Measurements from ENCODE around the gene BDKRB1.
"Not testable (repeated sequence)": the region's sequence is repeated elsewhere in the genome, so short reads cannot be mapped to it uniquely, and the experiment has no call there.

BDKRB1 gene

DNA sequence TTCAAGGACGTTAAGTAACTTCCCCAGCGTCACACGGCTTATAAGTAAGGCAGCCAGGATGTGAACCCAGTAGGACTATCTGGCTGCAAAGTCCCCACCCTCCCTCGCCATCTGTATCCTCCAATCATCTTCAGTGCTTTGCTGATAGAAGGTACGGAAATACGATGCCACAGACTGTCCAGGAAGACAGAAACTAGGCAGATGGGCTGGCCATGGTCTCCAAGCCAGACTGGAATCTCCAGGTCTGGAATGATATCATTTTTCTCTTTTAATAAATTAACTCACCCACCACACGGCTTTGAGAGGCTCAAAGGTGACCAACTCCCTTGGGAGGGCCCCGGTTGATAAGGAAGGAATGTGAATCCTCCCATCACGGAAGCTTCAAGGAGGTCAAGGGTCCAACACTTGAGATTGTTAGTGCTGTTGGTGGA is 16.3 kb upstream of the BDKRB1 start:
- TF ChIP-seq JUND (IDR thresholded peaks at IDR 0.05; ENCODE audit: low read depth): no peak
- in situ Hi-C loops (cut with HindIII; ENCODE audit: low pct_unique_long_range_greater_than_20kb, low sequenced_read_pairs): no loop called here
- no peak for DNase-seq (ENCODE audit: low read depth in 1 of 2, low spot score in 1 of 2)

- no peak for TF ChIP-seq JUND (IDR thresholded peaks at IDR 0.05; ENCODE audit: low read depth)
- no peak for DNase-seq (ENCODE audit: low read depth in 1 of 2, low spot score in 1 of 2)
- in situ Hi-C loops (cut with HindIII; ENCODE audit: low pct_unique_long_range_greater_than_20kb, low sequenced_read_pairs): no loop called here
These were observed 15.4 kb upstream of the BDKRB1 start for GRCh38 chr14:96240641-96241040.

GRCh38 chr14:96242126-96242525 is 13.9 kb upstream of the BDKRB1 start:
- in situ Hi-C loops (cut with HindIII; ENCODE audit: low pct_unique_long_range_greater_than_20kb, low sequenced_read_pairs): no loop called here
- no peak for TF ChIP-seq JUND (IDR thresholded peaks at IDR 0.05; ENCODE audit: low read depth)

GRCh38 chr14:96243785-96244184 is 12.2 kb upstream of the BDKRB1 start:
- in situ Hi-C loops (cut with HindIII; ENCODE audit: low pct_unique_long_range_greater_than_20kb, low sequenced_read_pairs): no loop called here
- no peak for TF ChIP-seq JUND (IDR thresholded peaks at IDR 0.05; ENCODE audit: low read depth)
- DNase-seq (ENCODE audit: low read depth in 1 of 2, low spot score in 1 of 2): no peak

More at GRCh38 chr14:96242126-96242525, 13.9 kb upstream of the BDKRB1 start:
- no peak for DNase-seq (ENCODE audit: low read depth in 1 of 2, low spot score in 1 of 2)

GRCh38 chr14:96245074-96245473 is 10.9 kb upstream of the BDKRB1 start:
- DNase-seq (ENCODE audit: low read depth in 1 of 2, low spot score in 1 of 2); in situ Hi-C loops (cut with HindIII; ENCODE audit: low pct_unique_long_range_greater_than_20kb, low sequenced_read_pairs): not testable (repeated sequence)

DNA sequence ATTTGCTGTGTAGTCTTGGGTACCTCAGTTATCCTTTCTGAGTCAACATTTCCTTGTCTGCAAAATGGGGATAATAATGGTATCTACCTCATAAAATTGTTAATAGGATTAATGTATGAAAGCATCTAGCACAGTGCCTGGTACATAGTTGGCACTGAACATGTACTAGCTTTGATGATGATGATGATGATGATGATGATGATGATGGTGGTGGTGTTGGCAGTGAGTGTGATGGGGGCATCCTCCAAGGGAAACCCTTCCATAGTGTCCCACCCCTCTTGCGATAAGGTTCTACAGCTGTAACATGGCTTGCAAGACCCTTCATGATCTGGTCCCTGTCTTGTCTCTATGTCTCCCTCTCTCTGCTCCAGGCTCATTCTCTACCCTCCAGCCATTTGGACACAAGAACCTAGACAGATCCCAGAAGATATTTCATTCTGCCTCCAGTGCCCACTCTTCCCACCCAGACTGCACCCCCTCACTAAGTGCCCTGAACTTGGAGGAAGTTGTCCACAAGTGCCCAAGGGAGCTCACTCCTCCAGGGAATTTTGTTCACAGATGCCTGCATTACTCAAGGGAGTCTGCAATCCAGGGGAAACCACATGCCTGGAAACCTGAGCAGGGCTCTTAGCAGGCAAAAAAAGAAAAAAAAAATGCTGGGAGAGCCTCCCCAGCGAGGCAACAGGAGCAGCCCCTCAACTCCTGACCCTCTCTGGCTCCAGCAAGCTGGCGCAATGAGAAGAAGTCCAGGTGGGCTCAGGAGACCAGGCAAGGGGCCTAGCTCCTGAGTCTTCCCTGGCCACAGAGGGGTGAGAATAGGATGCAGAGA is 10.1 kb upstream of the BDKRB1 start:
- no peak for DNase-seq (ENCODE audit: low read depth in 1 of 2, low spot score in 1 of 2)
- in situ Hi-C loops (cut with HindIII; ENCODE audit: low pct_unique_long_range_greater_than_20kb, low sequenced_read_pairs): no loop called here
- TF ChIP-seq JUND (IDR thresholded peaks at IDR 0.05; ENCODE audit: low read depth): no peak

GRCh38 chr14:96246539-96246847 is 9.5 kb upstream of the BDKRB1 start:
- DNase-seq (ENCODE audit: low read depth in 1 of 2, low spot score in 1 of 2): no peak
- in situ Hi-C loops (cut with HindIII; ENCODE audit: low pct_unique_long_range_greater_than_20kb, low sequenced_read_pairs): no loop called here
- TF ChIP-seq JUND (IDR thresholded peaks at IDR 0.05; ENCODE audit: low read depth): no peak

- in situ Hi-C loops (cut with HindIII; ENCODE audit: low pct_unique_long_range_greater_than_20kb, low sequenced_read_pairs): no loop called here
- DNase-seq (ENCODE audit: low read depth in 1 of 2, low spot score in 1 of 2): no peak
- no peak for TF ChIP-seq JUND (IDR thresholded peaks at IDR 0.05; ENCODE audit: low read depth)
These were observed 9.0 kb upstream of the BDKRB1 start for GRCh38 chr14:96247031-96247430.

GRCh38 chr14:96249029-96249428 is 7.0 kb upstream of the BDKRB1 start:
- in situ Hi-C loops (cut with HindIII; ENCODE audit: low pct_unique_long_range_greater_than_20kb, low sequenced_read_pairs): no loop called here
- DNase-seq (ENCODE audit: low read depth in 1 of 2, low spot score in 1 of 2): no peak
- TF ChIP-seq JUND (IDR thresholded peaks at IDR 0.05; ENCODE audit: low read depth): no peak

DNA sequence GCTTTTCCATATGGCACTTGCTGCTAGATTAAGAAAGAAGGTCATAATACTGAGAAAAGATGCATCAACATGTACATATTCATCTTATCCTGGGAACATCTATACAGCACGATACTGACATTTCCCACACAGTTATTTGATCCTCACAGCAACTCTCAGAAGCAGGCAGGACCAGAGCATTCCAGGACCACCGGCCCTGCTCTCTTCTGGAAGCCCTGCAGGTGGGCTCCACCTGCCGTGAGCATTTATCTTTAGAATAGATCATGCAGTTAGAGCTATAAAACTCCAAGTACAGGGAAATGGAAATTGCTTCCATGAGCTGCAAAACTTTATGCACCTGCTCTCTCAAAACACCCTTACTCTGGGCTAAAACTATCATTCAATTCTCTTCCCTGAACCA is 5.5 kb upstream of the BDKRB1 start:
- in situ Hi-C loops (cut with HindIII; ENCODE audit: low pct_unique_long_range_greater_than_20kb, low sequenced_read_pairs): no loop called here
- TF ChIP-seq JUND (IDR thresholded peaks at IDR 0.05; ENCODE audit: low read depth): no peak
- no peak for DNase-seq (ENCODE audit: low read depth in 1 of 2, low spot score in 1 of 2)

- no peak for DNase-seq (ENCODE audit: low read depth in 1 of 2, low spot score in 1 of 2)
- no peak for TF ChIP-seq JUND (IDR thresholded peaks at IDR 0.05; ENCODE audit: low read depth)
- in situ Hi-C loops (cut with HindIII; ENCODE audit: low pct_unique_long_range_greater_than_20kb, low sequenced_read_pairs): no loop called here
These were observed 4.3 kb upstream of the BDKRB1 start for GRCh38 chr14:96251656-96252155.

GRCh38 chr14:96252323-96252998 is 3.5 kb upstream of the BDKRB1 start:
- no peak for DNase-seq (ENCODE audit: low read depth in 1 of 2, low spot score in 1 of 2)
- in situ Hi-C loops (cut with HindIII; ENCODE audit: low pct_unique_long_range_greater_than_20kb, low sequenced_read_pairs): no loop called here
- TF ChIP-seq JUND (IDR thresholded peaks at IDR 0.05; ENCODE audit: low read depth): no peak

- no peak for TF ChIP-seq JUND (IDR thresholded peaks at IDR 0.05; ENCODE audit: low read depth)
- in situ Hi-C loops (cut with HindIII; ENCODE audit: low pct_unique_long_range_greater_than_20kb, low sequenced_read_pairs): no loop called here
- no peak for DNase-seq (ENCODE audit: low read depth in 1 of 2, low spot score in 1 of 2)
These were observed 2.9 kb upstream of the BDKRB1 start for GRCh38 chr14:96252999-96253539.
